ENCODE measurements around the gene PLEKHA6. TPM values are rescaled to one million over a fixed set of nuclear protein-coding genes. Genes with fewer than 3 reads are reported as not detected.

Gene PLEKHA6
- total RNA-seq, 4 donors from 2014 or later, result 4.3 to 13.2 (median 7.7) TPM

DNA sequence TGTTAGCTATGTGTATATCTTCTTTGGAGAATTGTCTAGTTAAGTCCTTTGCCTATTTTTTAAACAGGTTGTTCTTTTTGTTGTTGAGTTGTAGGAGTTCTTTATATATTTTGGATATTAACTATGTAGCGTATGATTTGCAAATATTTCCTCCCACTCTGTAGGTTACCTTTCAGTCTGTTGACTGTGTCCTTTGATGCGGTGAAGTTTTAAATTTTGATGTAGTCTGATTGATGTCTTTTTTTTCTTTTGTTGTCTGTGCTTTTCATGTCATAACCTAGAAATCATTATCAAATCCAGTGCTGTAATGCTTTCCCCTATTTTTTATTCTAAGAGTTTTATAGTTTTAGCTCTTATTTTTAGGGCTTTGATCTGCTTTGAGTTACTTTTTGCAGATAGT is 154.8 kb downstream of the PLEKHA6 start:
- H3K4me1 ChIP-seq, result peaks cover 0 to 6% of the 10 kb centered on the region in 2 donors
- no peaks in the 10 kb centered on the region for H3K9me3 ChIP-seq
- H3K27me3 ChIP-seq, result peaks cover 0 to 6% (median 3%) of the 10 kb centered on the region in 3 donors
- no peak for ATAC-seq
- no peak overlapping the region for H3K27ac ChIP-seq
- H3K36me3 ChIP-seq, result no peaks in the 10 kb centered on the region
- no peak for TF ChIP-seq POLR2A (IDR thresholded peaks at IDR 0.05)
- TF ChIP-seq, protein P1, sequence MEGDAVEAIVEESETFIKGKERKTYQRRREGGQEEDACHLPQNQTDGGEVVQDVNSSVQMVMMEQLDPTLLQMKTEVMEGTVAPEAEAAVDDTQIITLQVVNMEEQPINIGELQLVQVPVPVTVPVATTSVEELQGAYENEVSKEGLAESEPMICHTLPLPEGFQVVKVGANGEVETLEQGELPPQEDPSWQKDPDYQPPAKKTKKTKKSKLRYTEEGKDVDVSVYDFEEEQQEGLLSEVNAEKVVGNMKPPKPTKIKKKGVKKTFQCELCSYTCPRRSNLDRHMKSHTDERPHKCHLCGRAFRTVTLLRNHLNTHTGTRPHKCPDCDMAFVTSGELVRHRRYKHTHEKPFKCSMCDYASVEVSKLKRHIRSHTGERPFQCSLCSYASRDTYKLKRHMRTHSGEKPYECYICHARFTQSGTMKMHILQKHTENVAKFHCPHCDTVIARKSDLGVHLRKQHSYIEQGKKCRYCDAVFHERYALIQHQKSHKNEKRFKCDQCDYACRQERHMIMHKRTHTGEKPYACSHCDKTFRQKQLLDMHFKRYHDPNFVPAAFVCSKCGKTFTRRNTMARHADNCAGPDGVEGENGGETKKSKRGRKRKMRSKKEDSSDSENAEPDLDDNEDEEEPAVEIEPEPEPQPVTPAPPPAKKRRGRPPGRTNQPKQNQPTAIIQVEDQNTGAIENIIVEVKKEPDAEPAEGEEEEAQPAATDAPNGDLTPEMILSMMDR (IDR thresholded peaks at IDR 0.05 in 4 of 5, conservative IDR thresholded peaks at IDR 0.05 in 1 of 5), result no peak
- in situ Hi-C loops (cut with MboI; ENCODE audit: low sequenced_read_pairs in 4 of 4), result loop anchor here (5.0 to 25.0 kb wide), 2 partner anchors 38 to 157 kb away; partner anchors contain the start of genes REN (in 3 of the 4) and PLEKHA6 (in 1 of the 4)
- intact Hi-C loops (cut with DNase I; ENCODE audit: low total_unique reads), result loop anchor here (5.0 kb wide), 1 partner anchor 343 kb away; the partner anchor contains the start of gene SNRPE
- no peak for DNase-seq
- no peak overlapping the region for H3K4me3 ChIP-seq

DNA sequence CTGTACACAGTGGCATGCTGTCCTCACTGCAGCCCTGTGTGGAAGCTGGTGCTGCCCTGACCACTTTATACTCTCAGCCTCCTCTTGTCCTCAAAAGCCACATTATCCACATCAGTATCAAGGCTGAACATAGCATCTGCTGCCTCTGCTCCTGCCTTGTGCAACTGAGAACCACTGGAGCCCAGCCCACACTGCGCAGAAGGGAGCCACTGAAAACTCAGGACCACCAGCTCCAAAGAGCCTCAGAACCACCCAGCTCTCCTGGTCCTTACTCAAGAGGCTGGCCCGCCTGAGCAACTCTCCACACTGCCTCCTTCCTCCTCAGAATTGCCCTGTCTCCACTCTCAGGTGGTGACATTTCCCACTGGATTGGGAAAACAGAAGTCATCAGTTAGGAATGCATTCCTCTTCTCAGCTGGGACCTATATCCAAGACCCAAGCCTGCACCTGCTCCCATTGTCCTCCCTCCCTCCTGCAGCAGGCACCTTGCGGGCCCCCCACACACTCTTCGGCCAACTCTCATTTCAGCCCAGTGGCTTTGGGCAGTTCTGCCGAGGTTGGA is 156.4 kb downstream of the PLEKHA6 start:
- H3K4me1 ChIP-seq, result peaks cover 14 to 23% of the 10 kb centered on the region in 2 donors
- no peaks in the 10 kb centered on the region for H3K36me3 ChIP-seq
- no peaks in the 10 kb centered on the region for H3K9me3 ChIP-seq
- peaks cover 0 to 6% (median 3%) of the 10 kb centered on the region in 3 donors for H3K27me3 ChIP-seq
- DNase-seq (no peak), ATAC-seq (no peak)
- in situ Hi-C loops (cut with MboI; ENCODE audit: low sequenced_read_pairs in 4 of 4) (loop anchor here in 2 of 4 donors (5.0 to 25.0 kb wide), 2 partner anchors 36 to 159 kb away; partner anchors contain the start of genes PLEKHA6 (in 1 of the 2) and REN (in 1 of the 2)), intact Hi-C loops (cut with DNase I; ENCODE audit: low total_unique reads) (no loop called here)
- H3K4me3 ChIP-seq, result no peak overlapping the region
- TF ChIP-seq POLR2A (IDR thresholded peaks at IDR 0.05), result no peak
- TF ChIP-seq, protein P1 (IDR thresholded peaks at IDR 0.05 in 4 of 5, conservative IDR thresholded peaks at IDR 0.05 in 1 of 5), result no peak
- H3K27ac ChIP-seq, result no peak overlapping the region

DNA sequence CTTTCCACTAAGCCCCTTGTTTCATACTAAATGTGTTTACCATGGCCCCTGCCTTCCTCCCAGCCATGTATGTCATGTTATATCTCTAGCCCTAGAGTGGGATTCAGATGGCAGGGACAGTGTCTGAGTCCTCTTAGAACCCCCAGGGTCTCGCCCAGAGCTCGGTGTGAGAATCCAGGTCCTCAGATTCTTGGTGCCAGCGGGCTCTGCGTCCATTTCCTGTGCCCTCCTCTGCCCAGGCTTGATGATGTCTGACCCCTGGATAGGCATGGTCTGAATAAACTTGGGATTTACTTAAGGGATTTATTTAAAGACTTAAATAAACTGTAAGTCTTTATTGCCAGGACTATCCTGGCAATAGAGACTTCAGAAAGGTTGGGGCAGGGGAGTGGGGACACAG is 157.2 kb downstream of the PLEKHA6 start:
- in situ Hi-C loops (cut with MboI; ENCODE audit: low sequenced_read_pairs in 4 of 4) (loop anchor here in 2 of 4 donors (5.0 to 25.0 kb wide), 2 partner anchors 35 to 160 kb away; partner anchors contain the start of genes PLEKHA6 (in 1 of the 2) and REN (in 1 of the 2)), intact Hi-C loops (cut with DNase I; ENCODE audit: low total_unique reads) (no loop called here)
- no peak for TF ChIP-seq POLR2A (IDR thresholded peaks at IDR 0.05)
- TF ChIP-seq, protein P1 (IDR thresholded peaks at IDR 0.05 in 4 of 5, conservative IDR thresholded peaks at IDR 0.05 in 1 of 5), result no peak
- DNase-seq, result no peak
- Histone ChIP-seq H3K9me3 (no peaks in the 10 kb centered on the region), H3K36me3 (no peaks in the 10 kb centered on the region), H3K4me1 (peaks cover 16 to 26% of the 10 kb centered on the region in 2 donors), H3K27me3 (peaks cover 0 to 6% (median 3%) of the 10 kb centered on the region in 3 donors), H3K4me3 (no peak overlapping the region), H3K27ac (no peak overlapping the region)
- no peak for ATAC-seq

- TF ChIP-seq, protein P1 (IDR thresholded peaks at IDR 0.05 in 4 of 5, conservative IDR thresholded peaks at IDR 0.05 in 1 of 5), result no peak
- no peak for TF ChIP-seq POLR2A (IDR thresholded peaks at IDR 0.05)
- Histone ChIP-seq H3K4me1 (peaks cover 16 to 26% of the 10 kb centered on the region in 2 donors), H3K9me3 (no peaks in the 10 kb centered on the region), H3K4me3 (no peak overlapping the region), H3K27ac (no peak overlapping the region), H3K27me3 (peaks cover 0 to 6% (median 3%) of the 10 kb centered on the region in 3 donors), H3K36me3 (no peaks in the 10 kb centered on the region)
- ATAC-seq (no peak), DNase-seq (no peak)
- intact Hi-C loops (cut with DNase I; ENCODE audit: low total_unique reads), result no loop called here
- in situ Hi-C loops (cut with MboI; ENCODE audit: low sequenced_read_pairs in 4 of 4), result loop anchor here in 2 of 4 donors (5.0 to 25.0 kb wide), 2 partner anchors 34 to 161 kb away; partner anchors contain the start of genes PLEKHA6 (in 1 of the 2) and REN (in 1 of the 2)
Measured at GRCh38 chr1:204201348-204202040, 158.2 kb downstream of the PLEKHA6 start.
